ENCODE measurements around the gene PMCH.
"Not testable (repeated sequence)": the region's sequence is repeated elsewhere in the genome, so short reads cannot be mapped to it uniquely, and the experiment has no call there.

GRCh38 chr12:102240859-102241258 lies 43.2 kb upstream of the PMCH start:
- TF ChIP-seq CTCF, POLR2A (IDR thresholded peaks at IDR 0.05): not testable (repeated sequence)
